Neuron (in vitro differentiated cells): ENCODE data around the gene EDN3.
"Not testable (repeated sequence)": the region's sequence is repeated elsewhere in the genome, so short reads cannot be mapped to it uniquely, and the experiment has no call there.

Experiments used
- H2AFZ ChIP-seq: one replicate; pipeline ENCODE4 v1.6.1; 2013; ENCODE audit warnings: low read depth, mild to moderate bottlenecking, inconsistent platforms, low read length, moderate library complexity
- H3K27me3 ChIP-seq: one replicate; pipeline ENCODE4 v1.6.1; 2013; ENCODE audit warnings: low read length; ENCODE audit not compliant: insufficient read depth
- H3K36me3 ChIP-seq: one replicate; pipeline ENCODE4 v1.6.1; 2013; ENCODE audit warnings: low read length; ENCODE audit not compliant: insufficient read depth
- H3K4me1 ChIP-seq: one replicate; pipeline ENCODE4 v1.6.1; 2013; ENCODE audit warnings: low read length; ENCODE audit not compliant: insufficient read depth
- H3K4me3 ChIP-seq: 2 replicates; pipeline ENCODE4 v1.5.1; 2013; ENCODE audit warnings: mild to moderate bottlenecking, low read length, moderate library complexity
- H3K9me3 ChIP-seq: one replicate; pipeline ENCODE4 v1.6.1; 2013; ENCODE audit warnings: low read length

Gene EDN3

GRCh38 chr20:59333260-59333845 lies 32.9 kb downstream of the EDN3 start:
- H3K27me3 ChIP-seq: no peaks in the 10 kb centered on the region
- H3K9me3 ChIP-seq: no peaks in the 10 kb centered on the region
- no peak overlapping the region for H2AFZ ChIP-seq
- no peaks in the 10 kb centered on the region for H3K36me3 ChIP-seq
- H3K4me3 ChIP-seq: no peak overlapping the region
- no peaks in the 10 kb centered on the region for H3K4me1 ChIP-seq

- H2AFZ ChIP-seq: no peak overlapping the region
- H3K4me1 ChIP-seq: no peaks in the 10 kb centered on the region
- no peak overlapping the region for H3K4me3 ChIP-seq
- H3K36me3 ChIP-seq: no peaks in the 10 kb centered on the region
- no peaks in the 10 kb centered on the region for H3K27me3 ChIP-seq
- no peaks in the 10 kb centered on the region for H3K9me3 ChIP-seq
Observed at GRCh38 chr20:59333951-59334350, 33.5 kb downstream of the EDN3 start.

GRCh38 chr20:59334651-59335300 lies 34.4 kb downstream of the EDN3 start:
- no peaks in the 10 kb centered on the region for H3K36me3 ChIP-seq

GRCh38 chr20:59335377-59335776 lies 35.0 kb downstream of the EDN3 start:
- H2AFZ ChIP-seq: no peak overlapping the region
- no peak overlapping the region for H3K4me3 ChIP-seq
- H3K4me1 ChIP-seq: no peaks in the 10 kb centered on the region
- H3K36me3 ChIP-seq: no peaks in the 10 kb centered on the region
- no peaks in the 10 kb centered on the region for H3K9me3 ChIP-seq
- H3K27me3 ChIP-seq: no peaks in the 10 kb centered on the region

More at GRCh38 chr20:59334651-59335300, 34.4 kb downstream of the EDN3 start:
- Histone ChIP-seq H3K4me3 (no peak overlapping the region), H3K27me3 (no peaks in the 10 kb centered on the region), H3K9me3 (no peaks in the 10 kb centered on the region), H3K4me1 (no peaks in the 10 kb centered on the region), H2AFZ (no peak overlapping the region)

GRCh38 chr20:59336540-59336939 lies 36.1 kb downstream of the EDN3 start:
- no peaks in the 10 kb centered on the region for H3K9me3 ChIP-seq

GRCh38 chr20:59338444-59338843 lies 38.0 kb downstream of the EDN3 start:
- not testable (repeated sequence) for H3K27me3 ChIP-seq, H3K36me3 ChIP-seq, H3K4me3 ChIP-seq, H3K9me3 ChIP-seq, H3K4me1 ChIP-seq, H2AFZ ChIP-seq

More at GRCh38 chr20:59336540-59336939, 36.1 kb downstream of the EDN3 start:
- Histone ChIP-seq H3K4me3 (no peak overlapping the region), H2AFZ (no peak overlapping the region), H3K27me3 (no peaks in the 10 kb centered on the region), H3K4me1 (no peaks in the 10 kb centered on the region), H3K36me3 (no peaks in the 10 kb centered on the region)

- Histone ChIP-seq H3K4me3 (no peak overlapping the region), H3K9me3 (no peaks in the 10 kb centered on the region), H3K4me1 (no peaks in the 10 kb centered on the region), H3K27me3 (no peaks in the 10 kb centered on the region), H3K36me3 (no peaks in the 10 kb centered on the region), H2AFZ (no peak overlapping the region)
Observed at GRCh38 chr20:59340201-59340885, 39.9 kb downstream of the EDN3 start.

GRCh38 chr20:59341285-59342022 lies 41.0 kb downstream of the EDN3 start:
- not testable (repeated sequence) for H3K36me3 ChIP-seq, H2AFZ ChIP-seq, H3K4me3 ChIP-seq, H3K9me3 ChIP-seq, H3K27me3 ChIP-seq, H3K4me1 ChIP-seq

GRCh38 chr20:59342023-59342957 lies 41.9 kb downstream of the EDN3 start:
- H3K36me3 ChIP-seq: no peaks in the 10 kb centered on the region
- no peaks in the 10 kb centered on the region for H3K27me3 ChIP-seq
- H2AFZ ChIP-seq: no peak overlapping the region

GRCh38 chr20:59346061-59346460 lies 45.6 kb downstream of the EDN3 start:
- H2AFZ ChIP-seq: no peak overlapping the region
- no peaks in the 10 kb centered on the region for H3K4me1 ChIP-seq
- H3K9me3 ChIP-seq: no peaks in the 10 kb centered on the region
- H3K36me3 ChIP-seq: no peaks in the 10 kb centered on the region
- no peaks in the 10 kb centered on the region for H3K27me3 ChIP-seq
- no peak overlapping the region for H3K4me3 ChIP-seq

More at GRCh38 chr20:59342023-59342957, 41.9 kb downstream of the EDN3 start:
- Histone ChIP-seq H3K4me3 (no peak overlapping the region), H3K9me3 (no peaks in the 10 kb centered on the region), H3K4me1 (no peaks in the 10 kb centered on the region)

- no peaks in the 10 kb centered on the region for H3K36me3 ChIP-seq
- H3K4me1 ChIP-seq: no peaks in the 10 kb centered on the region
- no peaks in the 10 kb centered on the region for H3K27me3 ChIP-seq
- H2AFZ ChIP-seq: no peak overlapping the region
- H3K4me3 ChIP-seq: no peak overlapping the region
- no peaks in the 10 kb centered on the region for H3K9me3 ChIP-seq
Observed at GRCh38 chr20:59349277-59349676, 48.9 kb downstream of the EDN3 start.

GRCh38 chr20:59350330-59351156 lies 50.1 kb downstream of the EDN3 start:
- Histone ChIP-seq H3K36me3 (no peaks in the 10 kb centered on the region), H3K27me3 (no peaks in the 10 kb centered on the region), H3K9me3 (no peaks in the 10 kb centered on the region), H3K4me3 (no peak overlapping the region), H2AFZ (no peak overlapping the region), H3K4me1 (no peaks in the 10 kb centered on the region)
